ENCODE results near the gene DUSP14.
A peak's percentile ranks its signal among the peaks of the same experiment; 100 is the strongest.
"Not testable (repeated sequence)": the region's sequence is repeated elsewhere in the genome, so short reads cannot be mapped to it uniquely, and the experiment has no call there.

Gene DUSP14

DNA sequence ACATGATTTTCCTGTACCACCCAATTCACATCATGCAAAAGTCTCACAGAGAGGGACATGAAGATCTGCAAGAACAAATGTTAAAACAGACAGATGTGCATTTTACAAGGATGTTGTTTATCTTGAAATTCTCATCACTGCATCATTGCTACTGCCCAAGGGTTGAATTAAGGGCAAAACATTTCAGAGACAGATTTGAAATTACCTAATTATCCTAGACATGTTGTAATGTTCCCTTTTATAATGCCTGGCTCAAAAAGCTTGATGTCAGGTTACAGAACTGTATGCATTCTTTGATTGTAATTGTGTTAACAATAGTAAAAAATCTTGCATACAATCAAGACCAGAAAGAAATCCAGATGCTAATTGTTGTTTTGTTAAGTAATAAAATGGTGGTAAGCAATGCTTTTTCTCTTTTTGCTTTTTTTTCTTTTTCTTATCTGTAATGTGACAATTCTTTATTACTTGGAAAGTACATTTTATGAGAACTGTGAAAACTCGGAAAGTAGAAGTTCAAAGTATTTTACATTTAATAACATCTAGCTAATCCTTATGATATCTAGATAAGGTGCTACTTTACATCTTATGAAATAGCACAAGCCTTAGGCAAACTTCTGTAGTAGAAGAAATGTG, 3.6 kb upstream of the DUSP14 start:
- no peak for DNase-seq

DNA sequence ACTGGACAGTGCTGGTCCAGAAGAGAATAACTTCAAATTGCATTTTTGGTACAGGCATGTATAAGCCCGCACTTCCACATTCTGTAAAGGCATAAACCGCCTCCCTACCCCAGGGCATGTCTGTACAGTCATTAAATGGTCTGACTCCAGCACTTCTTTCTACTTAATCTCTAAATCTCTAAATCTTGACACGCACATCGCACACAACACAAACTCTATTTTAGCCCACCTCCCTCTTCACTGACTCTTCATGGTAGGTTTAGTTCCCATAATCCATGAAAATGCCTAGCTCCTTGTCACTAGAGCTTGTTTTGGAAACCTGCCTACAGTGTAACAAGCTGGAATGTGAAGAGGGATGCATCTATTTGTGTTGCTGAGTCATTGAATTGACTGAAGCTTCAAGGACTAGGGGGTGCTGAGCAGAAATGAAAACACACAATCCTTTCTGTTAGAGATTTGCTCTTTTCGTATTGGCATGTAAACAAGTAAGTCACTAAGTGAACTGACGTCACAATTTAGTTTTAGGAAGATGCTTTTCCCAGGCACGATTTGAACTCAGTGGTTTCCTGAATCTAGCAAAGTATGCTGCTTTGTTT, 1.6 kb upstream of the DUSP14 start:
- no peak for DNase-seq

DNA sequence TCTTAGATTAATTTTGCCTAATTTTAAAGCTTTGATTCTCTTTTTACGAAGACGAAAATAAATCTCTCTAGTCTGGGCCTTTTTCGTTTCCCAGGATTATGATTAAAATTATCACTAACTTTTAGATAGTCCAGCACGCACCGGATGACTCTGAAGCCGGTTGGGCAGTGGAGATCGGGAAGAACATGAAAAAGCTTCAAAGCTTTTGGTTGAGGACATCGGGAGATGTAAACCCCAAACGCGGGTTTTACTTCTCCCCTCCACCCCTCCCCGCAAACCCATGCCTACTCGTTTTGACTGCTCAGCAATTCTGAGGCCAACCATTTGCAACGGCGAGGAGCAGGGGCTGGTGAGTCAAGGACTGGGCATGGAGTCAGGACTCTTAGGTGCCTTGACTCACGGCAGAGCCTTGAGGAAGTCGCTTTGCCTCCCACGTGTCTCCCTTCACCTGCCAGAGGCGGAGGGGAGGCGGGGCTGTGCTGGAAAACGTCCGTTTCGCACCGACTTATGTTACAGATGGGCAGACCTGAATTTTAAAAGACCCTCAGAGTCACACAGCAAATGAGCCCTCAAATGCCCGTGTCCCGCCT, 989 bp upstream of the DUSP14 start:
- DNase-seq: peak; percentile 79

DNA sequence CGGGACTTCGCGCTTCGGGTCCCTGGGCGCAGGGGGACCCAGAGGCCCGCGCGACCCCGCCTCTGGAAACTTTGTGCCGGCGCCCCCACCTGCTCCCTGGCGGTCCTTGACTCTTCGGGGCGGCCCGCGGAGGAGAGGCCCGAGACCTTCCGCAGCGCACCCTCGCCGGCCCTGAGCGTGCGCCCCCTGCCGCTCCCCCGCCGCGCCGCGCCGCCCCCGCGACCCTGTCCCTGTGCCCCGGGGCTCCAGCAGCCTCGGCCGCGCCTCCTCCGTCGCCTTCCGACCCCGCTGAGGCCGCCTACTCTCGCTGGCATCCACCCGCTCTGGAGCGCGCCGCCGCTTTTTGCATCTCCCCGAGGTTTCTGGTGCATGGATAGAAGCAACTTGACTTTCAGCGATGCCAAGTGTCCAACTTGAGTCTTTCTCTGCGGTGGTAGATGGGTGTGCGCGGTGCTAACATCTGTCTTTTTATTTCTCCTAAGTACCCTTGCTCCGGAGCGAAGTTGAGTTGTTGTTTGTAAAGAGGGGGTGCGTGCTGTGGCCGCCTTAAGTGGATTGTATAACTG, 414 bp downstream of the DUSP14 start:
- DNase-seq: peak; percentile 81

DNA sequence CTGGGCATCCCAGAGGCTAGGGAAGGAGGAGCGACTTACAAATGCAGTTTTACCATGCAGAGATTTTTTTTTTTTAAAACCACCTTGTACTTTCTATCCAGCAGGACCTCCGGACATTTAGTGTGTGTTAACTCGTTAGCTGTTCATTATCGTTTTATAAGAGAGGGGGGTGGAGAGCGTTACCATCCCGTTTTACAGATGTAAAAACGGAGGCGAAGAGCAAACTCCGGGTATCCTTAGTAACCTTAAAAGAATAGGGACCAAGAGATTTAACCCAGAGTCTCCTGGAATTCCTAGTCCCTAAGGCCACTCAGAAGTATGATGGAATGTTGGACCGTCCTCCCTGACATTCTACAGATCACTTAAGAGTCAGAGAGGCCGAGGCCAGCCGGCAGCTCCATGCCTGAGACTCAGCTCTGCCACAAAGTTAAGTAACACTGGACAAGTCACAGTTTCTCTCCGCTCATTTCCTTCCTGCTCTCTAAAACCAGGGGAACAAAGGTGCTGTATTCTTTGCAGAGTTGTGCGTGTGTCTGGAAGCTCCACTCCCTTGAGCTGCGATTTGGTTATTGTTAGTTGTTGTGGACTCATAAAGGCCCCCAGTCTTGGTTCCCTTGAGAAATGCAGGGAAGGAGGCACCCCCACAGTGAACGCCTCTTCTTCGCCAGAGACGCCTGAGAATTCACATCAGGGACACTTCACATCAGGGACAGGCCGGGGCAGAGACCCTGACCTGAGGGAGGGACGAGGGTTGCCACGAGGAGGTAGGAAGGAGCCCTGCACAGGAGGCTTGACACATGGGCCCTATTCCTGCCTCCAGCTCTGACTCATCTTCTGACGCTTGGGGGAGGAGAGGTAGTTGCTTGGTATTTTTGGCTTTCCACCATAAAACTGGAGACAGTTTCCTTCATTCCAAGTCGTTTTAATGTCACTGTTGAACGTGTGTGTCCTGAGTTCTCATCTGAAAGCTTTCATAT, 1.2 kb downstream of the DUSP14 start:
- DNase-seq: peak; percentile 41

DNA sequence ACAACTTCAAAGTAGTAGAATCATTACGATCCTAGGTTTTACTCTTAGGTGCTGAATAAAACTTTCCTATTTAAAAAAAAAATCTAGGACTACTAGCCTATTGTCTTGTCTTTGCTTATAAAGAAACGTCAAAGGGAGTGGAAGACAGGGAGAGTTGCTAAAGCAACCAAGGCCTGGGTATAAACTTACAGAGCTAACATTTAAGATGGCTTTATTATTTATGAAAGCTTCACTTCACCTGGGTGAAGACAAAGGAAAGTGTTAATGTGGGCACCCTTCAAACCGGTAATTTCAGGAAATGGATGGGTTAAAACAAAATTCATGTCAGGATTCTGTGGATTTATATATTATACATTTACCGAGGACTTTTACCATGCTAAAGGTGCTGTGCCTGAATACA, 2.5 kb downstream of the DUSP14 start:
- no peak for DNase-seq

DNA sequence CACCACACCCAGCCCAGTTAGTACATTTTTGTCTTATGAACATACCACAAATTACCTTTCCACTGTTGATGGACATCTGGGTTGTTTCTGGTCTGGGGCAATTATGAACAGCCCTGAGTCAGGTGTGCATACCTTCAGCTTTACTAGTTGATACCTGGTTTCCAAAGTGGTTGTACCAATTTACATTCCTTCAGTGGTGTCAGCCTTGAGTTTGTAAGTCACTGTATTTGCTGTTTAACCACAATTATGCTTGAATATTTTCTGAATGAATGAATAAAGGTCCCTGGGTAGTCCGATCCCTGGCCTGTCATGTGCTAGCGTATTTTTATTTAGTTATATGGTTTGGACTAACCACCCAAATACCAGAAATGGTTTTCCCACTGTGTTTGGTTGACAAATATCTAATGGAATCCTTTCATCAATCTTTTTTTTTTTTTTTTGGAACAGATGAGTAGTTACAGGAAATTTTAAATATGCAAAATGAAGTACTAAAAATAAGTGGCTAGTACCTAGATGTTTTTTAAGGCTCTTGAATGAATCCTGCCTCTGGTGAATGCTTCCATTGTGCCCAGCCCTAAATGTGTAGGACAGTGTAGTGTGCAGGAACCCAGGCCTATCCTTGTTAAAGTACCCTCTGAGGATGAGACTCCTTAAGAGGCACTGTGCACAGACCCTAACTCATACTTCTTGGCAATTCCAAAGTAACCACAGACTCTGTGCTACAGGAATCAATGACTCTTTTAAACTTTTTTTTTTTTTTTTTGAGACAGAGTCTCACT, 3.7 kb downstream of the DUSP14 start:
- DNase-seq: no peak

DNA sequence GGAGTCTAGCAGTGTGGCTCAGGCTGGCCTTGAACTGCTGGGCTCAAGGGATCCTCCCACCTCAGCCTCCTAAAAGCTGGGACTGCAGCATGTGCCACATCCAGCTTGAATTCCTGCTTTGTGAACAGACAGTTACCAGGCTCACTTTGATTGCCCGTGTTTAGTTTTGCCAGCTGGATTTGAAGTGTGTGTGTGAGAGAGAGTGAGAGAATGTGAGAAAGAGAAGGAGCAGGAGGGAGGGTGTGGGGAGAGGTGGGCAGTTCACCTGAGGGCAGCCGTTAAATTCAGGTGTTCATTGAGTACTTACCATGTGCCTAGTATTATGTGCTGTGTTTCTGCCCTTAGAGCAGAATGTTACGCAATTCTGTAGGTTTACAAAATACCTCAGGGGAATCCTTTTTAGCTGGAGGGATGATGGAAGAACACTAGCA, 4.7 kb downstream of the DUSP14 start:
- no peak for DNase-seq

DNA sequence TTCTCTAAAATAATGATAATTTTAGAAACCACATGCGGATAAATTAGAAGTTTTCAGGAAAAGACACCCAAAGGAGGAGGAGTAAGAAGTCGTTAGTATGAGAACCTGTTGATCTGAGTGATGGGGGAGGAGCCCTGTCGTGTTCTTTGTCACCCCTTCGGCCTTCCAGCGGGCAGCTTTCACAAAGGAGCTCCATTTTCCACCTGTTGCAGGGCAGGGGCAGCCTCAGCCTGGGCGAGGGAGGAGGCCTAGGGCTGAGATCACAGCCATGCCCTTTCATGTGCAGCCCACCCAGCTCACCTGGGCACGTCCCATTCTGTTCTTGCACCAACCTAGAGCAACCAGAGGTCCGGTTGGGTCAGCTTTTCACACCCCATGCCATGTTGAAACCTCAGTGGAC, 5.3 kb downstream of the DUSP14 start:
- no peak for DNase-seq

DNA sequence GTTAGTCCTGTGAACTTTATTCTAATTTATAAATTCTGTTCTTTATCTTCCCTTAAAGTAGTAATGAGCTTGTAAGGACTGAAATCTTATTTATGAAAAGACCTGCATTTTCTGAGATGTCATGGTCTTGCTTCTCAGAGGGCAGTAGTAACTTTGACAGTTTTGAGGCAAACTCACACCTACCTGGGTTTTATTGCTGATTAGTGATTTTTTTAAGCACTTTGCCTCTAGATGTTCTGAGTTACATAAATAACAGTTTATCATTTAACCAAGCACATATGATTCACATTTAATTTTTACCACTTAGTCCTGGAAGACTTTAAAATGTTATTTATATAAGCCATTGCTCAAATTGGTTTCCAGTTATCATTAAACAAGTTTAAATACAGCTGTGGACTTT, 10.7 kb downstream of the DUSP14 start:
- DNase-seq: no peak

DNA sequence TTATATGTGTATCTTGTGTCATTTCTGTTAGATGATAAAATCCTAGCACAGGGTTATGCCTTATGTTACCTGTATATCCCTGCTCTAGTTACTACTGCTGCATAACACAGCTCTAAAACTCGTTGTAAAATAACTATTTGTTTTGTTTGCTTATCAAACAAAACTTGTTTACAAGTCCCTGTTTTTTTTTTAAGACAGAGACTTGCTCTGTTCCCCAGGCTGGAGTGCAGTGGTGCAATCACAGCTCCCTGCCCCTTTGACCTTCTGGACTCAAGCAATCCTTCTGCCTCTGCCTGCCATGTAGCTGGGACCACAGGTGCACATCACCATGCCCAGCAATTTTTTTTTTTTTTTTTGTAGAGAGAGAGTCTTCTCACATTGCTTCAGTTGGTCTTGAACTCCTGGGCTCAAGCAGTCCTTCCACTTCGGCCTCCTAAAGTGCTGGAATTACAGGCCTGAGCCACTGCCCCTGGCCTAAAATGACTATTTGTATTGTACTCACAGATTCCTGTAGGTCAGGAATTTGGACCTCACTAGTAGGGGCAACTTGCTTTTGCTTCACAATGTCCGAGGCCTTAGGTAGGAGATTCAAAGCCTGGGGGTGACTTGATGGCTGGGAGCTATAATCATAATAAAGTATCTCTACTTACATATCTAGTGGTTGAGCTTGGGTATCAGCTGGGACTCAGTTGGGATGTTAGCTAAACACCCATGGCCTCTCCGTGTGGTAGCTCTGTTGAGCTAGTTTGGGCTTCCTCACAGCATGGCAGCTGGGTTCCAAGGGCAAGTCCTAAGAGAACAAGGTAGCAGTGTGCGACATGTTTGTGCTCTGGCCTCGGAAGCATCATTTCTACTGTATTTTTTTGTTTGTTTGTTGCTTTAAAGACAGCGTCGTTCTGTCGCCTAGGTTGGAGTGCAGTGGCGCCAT, 12.6 kb downstream of the DUSP14 start:
- no peak for DNase-seq

DNA sequence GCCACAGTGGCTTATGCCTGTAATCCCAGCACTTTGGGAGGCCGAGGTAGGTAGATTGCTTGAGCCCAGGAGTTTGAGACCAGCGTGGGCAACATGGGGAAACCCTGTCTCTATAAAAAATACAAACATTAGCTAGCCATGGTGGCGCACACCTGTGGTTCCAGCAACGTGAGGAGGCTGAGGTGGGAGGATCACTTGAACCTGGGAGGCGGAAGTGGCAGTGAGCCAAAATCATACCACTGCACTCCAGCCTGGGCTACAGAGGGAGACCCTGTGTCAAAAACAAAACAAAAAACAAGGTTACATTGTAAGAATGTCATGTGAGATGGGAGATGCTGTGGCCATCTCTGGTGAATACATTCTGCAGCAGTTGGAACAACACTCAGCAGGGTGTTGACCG, 13.5 kb downstream of the DUSP14 start:
- no peak for DNase-seq

DNA sequence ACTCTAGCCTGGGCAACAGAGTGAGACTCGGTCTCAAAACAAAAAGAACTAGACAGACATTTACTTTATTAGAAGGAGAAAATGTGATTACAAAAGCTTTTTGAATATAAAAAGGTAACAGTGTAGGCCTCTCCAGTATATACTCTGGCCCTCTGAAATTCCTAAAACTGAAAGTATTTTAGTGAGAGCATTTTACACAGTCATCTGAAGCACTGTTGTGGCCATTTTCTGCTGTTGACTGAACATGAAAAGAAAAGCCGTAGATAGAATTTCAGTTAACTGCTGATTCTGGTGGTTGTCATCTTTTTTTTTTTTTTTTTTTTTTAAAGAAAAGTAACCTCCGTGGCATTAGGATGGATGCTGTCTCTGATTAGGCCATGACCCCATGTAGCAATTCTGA, 15.6 kb downstream of the DUSP14 start:
- DNase-seq: no peak

DNA sequence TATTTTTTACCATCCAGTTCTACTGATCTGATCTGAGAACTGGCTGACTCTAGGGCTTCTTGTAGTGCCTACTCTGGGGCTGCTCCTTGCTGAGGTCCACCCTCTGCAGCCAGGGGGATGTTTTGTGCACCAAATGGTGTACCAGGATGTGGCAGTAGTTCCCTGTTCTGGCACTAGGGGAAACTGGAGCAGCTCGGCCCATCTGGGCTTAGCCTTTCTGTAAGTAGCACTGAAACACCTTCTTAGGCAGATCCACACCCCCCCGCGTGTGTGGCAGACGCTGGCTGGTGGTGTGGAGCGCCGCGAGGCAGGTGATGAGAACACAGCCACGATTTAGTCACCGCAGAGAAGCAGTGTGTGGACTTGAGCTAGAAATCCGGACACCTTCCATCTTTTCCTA, 17.0 kb downstream of the DUSP14 start:
- DNase-seq: peak; percentile 23

DNA sequence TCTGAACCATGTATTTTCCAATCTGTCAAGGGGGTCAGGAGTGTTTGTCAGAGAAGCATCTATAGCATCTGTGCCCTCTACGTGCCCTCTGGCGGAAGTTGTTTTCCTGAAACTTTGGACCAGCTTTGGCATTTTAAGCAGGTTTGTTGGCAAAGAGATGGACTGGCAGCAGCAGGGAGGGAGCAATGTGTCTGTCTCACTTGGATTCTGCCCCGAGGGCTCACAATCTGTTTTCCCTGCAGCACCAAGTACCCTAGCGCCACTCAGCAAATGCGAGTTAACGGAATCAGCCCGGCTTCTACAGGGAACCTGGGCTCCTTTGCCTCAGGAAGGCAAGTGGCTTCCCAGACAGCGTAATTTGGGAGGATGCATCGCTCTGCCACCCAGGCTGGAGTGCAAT, 17.4 kb downstream of the DUSP14 start:
- DNase-seq: no peak

DNA sequence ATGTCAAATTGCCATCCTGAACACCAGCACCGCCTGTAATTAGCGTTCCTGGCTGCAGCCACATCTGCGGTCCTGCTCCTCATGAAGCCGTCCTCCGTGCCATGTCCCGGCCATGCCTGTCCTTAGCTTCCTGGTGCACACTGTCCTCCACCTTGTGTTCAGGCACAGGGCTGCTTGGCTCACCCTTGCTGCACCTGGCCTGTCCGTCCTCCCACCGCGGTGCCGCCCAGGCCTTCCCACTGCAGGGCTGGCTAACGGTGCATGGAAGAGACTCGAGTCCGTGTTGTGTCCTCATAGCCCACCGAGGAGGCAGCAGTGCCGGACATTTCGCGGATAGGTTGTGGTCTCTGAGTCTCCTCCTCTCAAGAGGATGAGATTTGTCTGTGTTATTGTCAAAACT, 20.4 kb downstream of the DUSP14 start:
- DNase-seq: no peak

DNA sequence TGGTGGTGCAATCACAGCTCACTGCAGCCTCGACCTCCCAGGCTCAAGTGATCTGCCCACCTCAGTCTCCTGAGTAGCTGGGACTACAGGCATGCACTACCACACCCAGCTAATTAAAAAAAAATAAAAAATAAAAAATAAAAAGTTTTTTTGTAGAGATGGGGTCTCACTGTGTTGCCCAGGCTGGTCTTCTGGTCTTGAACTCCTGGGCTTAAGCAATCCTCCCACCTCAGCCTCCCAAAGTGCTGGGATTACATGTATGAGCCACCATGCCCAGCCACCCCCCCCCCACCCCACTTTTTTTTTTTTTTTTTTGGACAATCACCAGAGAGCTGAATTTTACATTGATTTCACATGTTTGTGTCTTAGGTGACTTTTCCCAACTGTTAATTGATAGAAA, 22.0 kb downstream of the DUSP14 start:
- DNase-seq: not testable (repeated sequence)

DNA sequence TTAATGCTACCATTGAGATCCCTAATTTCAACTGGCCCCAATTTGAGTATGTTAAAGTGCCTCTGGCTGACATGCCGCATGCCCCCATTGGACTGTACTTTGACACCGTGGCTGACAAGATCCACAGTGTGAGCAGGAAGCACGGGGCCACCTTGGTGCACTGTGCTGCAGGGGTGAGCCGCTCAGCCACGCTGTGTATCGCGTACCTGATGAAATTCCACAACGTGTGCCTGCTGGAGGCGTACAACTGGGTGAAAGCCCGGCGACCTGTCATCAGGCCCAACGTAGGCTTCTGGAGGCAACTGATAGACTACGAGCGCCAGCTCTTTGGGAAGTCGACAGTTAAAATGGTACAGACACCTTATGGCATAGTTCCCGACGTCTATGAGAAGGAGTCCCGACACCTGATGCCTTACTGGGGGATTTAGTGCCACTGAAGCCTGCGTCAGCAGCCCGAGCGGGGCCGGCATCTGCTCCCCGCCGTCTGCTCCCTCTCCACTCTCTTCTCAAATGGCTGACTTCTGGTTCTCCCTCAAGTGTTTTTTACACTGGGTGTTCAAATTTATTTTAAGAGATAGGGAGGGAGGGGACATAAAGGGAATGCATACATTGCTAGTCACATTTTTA, 22.9 kb downstream of the DUSP14 start:
- no peak for DNase-seq

DNA sequence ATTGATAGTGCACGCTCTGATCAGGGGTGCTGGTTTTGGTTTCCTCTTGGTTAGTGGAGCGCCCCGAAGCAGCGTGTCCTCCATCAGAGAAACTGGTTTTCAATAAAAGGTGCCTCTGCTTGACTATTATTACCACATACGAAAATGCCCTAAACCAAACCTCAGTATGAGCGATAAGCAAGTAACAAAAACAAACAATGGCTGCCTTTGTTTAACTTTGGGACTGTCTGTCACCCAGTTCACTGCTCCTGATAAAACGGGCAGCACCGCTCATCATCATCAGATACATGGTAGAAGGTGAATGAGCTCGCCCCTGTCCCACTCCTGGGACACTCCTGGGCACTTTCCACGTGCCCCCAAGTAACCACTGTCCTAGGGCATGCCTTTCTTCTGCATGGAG, 24.0 kb downstream of the DUSP14 start:
- DNase-seq: no peak

DNA sequence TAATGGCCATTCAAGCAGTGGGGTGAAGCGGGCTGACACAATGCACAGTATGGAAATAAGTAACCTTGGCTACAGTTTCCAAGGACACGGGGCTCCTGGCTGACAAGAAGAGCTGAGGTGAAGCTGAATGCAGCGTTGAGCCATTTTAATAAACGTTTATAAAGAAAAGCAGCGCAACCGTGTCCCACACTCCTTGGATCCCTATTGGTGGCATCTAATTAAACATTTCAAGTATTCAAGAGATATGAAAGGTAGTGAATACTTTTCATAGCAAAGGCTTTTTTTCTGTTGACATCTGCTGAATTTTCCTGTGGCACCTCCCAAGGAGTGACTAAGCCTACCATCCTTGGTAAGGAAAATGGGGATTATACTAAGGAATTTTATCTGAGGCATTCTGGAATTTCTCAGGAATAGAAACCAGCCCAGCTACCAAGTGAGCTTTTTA, 26.5 kb downstream of the DUSP14 start:
- no peak for DNase-seq

DNA sequence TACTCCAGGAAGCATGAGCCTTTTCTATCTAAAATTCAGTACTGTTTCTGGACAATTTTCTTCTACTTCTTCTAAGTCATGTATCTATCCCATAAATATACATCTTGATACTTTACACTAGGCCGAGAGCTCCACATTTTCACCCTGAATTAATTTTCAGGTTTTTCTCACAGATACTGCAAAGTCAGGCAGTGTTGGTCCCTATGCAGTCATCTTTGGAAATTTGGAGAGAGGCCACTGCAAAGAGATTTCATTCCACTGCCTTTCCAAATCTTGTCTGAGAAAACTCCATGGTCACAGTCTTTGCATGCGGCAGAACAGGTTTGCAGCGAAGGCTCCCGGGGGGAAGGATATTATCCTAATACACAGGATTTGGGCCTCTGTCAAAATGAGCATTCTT, 28.2 kb downstream of the DUSP14 start:
- no peak for DNase-seq
